Astrocyte (in vitro differentiated cells and primary cell): ENCODE measurements around the gene FRYL. TPM values are rescaled to one million over a fixed set of nuclear protein-coding genes. Genes with fewer than 3 reads are reported as not detected.

Experiments
- DNase-seq: peaks from one replicate; pipeline ENCODE4 v3.0.0-alpha.2; 2010; ENCODE audit warnings: low read depth
- FAIRE-seq: peaks from 2 replicates; lab custom pipeline; 2011; peaks lifted over from hg19 to GRCh38; lab: Jason Lieb, UNC
- H2AFZ ChIP-seq: 2 replicates; pipeline ENCODE4 v1.6.0; 2012; ENCODE audit warnings: low read depth, low read length, inconsistent platforms
- H3K27ac ChIP-seq: 2 replicates; pipeline ENCODE4 v1.5.1; 2011; ENCODE audit warnings: low read depth, low read length, inconsistent platforms
- H3K27me3 ChIP-seq: 2 replicates; pipeline ENCODE4 v1.6.0; 2011; ENCODE audit warnings: low read length, inconsistent platforms; ENCODE audit not compliant: insufficient read depth
- H3K36me3 ChIP-seq: 2 replicates; pipeline ENCODE4 v1.5.1; 2011; ENCODE audit warnings: low read length, inconsistent platforms; ENCODE audit not compliant: insufficient read depth
- H3K4me1 ChIP-seq: 2 replicates; pipeline ENCODE4 v1.5.1; 2011; ENCODE audit warnings: low read length, inconsistent platforms; ENCODE audit not compliant: insufficient read depth
- H3K4me2 ChIP-seq: 2 replicates; pipeline ENCODE4 v1.6.0; 2012; ENCODE audit warnings: low read length, inconsistent platforms
- H3K4me3 ChIP-seq: 2 replicates; pipeline ENCODE4 v1.5.1; 2011; ENCODE audit warnings: low read depth, mild to moderate bottlenecking, low read length, inconsistent platforms; ENCODE audit not compliant: insufficient read depth
- H3K79me2 ChIP-seq: 2 replicates; pipeline ENCODE4 v1.6.0; 2012; ENCODE audit warnings: mild to moderate bottlenecking, low read length, inconsistent platforms; ENCODE audit not compliant: insufficient read depth
- H3K9ac ChIP-seq: 2 replicates; pipeline ENCODE4 v1.6.0; 2012; ENCODE audit warnings: mild to moderate bottlenecking, low read length, inconsistent platforms
- H3K9me3 ChIP-seq: 2 replicates; pipeline ENCODE4 v1.5.1; 2012; ENCODE audit warnings: low read depth, mild to moderate bottlenecking, low read length, inconsistent platforms; ENCODE audit not compliant: insufficient read depth
- H4K20me1 ChIP-seq: 2 replicates; pipeline ENCODE4 v1.6.0; 2012; ENCODE audit warnings: low read length, inconsistent platforms; ENCODE audit not compliant: insufficient read depth
- H3K27ac Mint-ChIP-seq: one replicate; pipeline ENCODE4 v1.8.0; 2021; ENCODE audit warnings: mild to moderate bottlenecking, mixed read lengths; ENCODE audit not compliant: unreplicated experiment
- H3K27me3 Mint-ChIP-seq: one replicate; pipeline ENCODE4 v1.8.0; 2021; ENCODE audit warnings: low read depth, mixed read lengths; ENCODE audit not compliant: unreplicated experiment
- H3K36me3 Mint-ChIP-seq: one replicate; pipeline ENCODE4 v1.8.0; 2021; ENCODE audit warnings: low read depth, mixed read lengths; ENCODE audit not compliant: unreplicated experiment
- H3K4me1 Mint-ChIP-seq: one replicate; pipeline ENCODE4 v1.8.0; 2021; ENCODE audit warnings: low read depth, mixed read lengths; ENCODE audit not compliant: unreplicated experiment
- H3K4me3 Mint-ChIP-seq: one replicate; pipeline ENCODE4 v1.8.0; 2021; ENCODE audit warnings: mild to moderate bottlenecking, moderate library complexity, mixed read lengths; ENCODE audit not compliant: unreplicated experiment
- H3K9me3 Mint-ChIP-seq: one replicate; pipeline ENCODE4 v1.8.0; 2021; ENCODE audit warnings: mild to moderate bottlenecking, mixed read lengths; ENCODE audit not compliant: unreplicated experiment
- CTCF ChIP-seq: IDR thresholded peaks from 2 replicates; pipeline ENCODE4 v1.5.1; 2011; ENCODE audit warnings: low read depth, mild to moderate bottlenecking, inconsistent platforms, low read length, moderate library complexity; ENCODE audit not compliant: insufficient read depth
- EZH2 ChIP-seq: IDR thresholded peaks from 2 replicates; pipeline ENCODE4 v1.6.1; 2012; ENCODE audit warnings: mild to moderate bottlenecking, low read length, inconsistent platforms; ENCODE audit not compliant: insufficient read depth
- total RNA-seq: library from RNA; stranded (reverse); gene quantifications from 2 replicates; pipeline ENCODE4 v1.2.1, GENCODE V29; 2021

The FRYL gene
- total RNA-seq, 1 donor from 2014 or later = 70.0 TPM

- Histone ChIP-seq H3K4me1 (no peaks in the 10 kb centered on the region), H3K27ac (no peak within 1 kb of the TSS), H3K27me3 (peaks cover 41% of the 10 kb centered on the region), H2AFZ (peak within 1 kb of the TSS; percentile 78), H3K36me3 (no peaks in the 10 kb centered on the region), H3K79me2 (no peaks in the 10 kb centered on the region), H3K9ac (no peak within 1 kb of the TSS), H3K9me3 (peaks cover 4% of the 10 kb centered on the region), H3K4me2 (peak within 1 kb of the TSS; percentile 77), H3K4me3 (peak within 1 kb of the TSS; percentile 18), H4K20me1 (no peaks in the 10 kb centered on the region)
- no peak within 1 kb of the TSS for H3K27ac Mint-ChIP-seq
- FAIRE-seq (no peak), DNase-seq (no peak)
- TF ChIP-seq EZH2 (no peak), CTCF (no peak)
- H3K4me1 Mint-ChIP-seq = no peaks in the 10 kb centered on the region
- H3K36me3 Mint-ChIP-seq = peaks cover 9% of the 10 kb centered on the region
- H3K27me3 Mint-ChIP-seq = peaks cover 52% of the 10 kb centered on the region
- peaks cover 12% of the 10 kb centered on the region for H3K9me3 Mint-ChIP-seq
- peak within 1 kb of the TSS; percentile 52 for H3K4me3 Mint-ChIP-seq
Observed at GRCh38 chr4:48483006-48483776, 296.9 kb downstream of the FRYL start, which contains the start of gene SLC10A4. SLC10A4 (plus strand) TSS chr4:48483343; CDS start chr4:48483562, 219 bp downstream.

GRCh38 chr4:48481581-48481980, 298.5 kb downstream of the FRYL start:
- FAIRE-seq = no peak
- Mint-ChIP-seq H3K27me3 (peaks cover 46% of the 10 kb centered on the region), H3K36me3 (peaks cover 11% of the 10 kb centered on the region)

More at GRCh38 chr4:48481581-48481980, 298.5 kb downstream of the FRYL start:
- no peak for TF ChIP-seq EZH2
- no peak for TF ChIP-seq CTCF
- Histone ChIP-seq H3K4me1 (no peaks in the 10 kb centered on the region), H3K9me3 (peaks cover 4% of the 10 kb centered on the region), H4K20me1 (no peaks in the 10 kb centered on the region), H3K27ac (no peak overlapping the region), H3K9ac (no peak overlapping the region), H3K36me3 (no peaks in the 10 kb centered on the region), H3K79me2 (no peaks in the 10 kb centered on the region), H3K4me2 (no peak overlapping the region), H3K27me3 (peaks cover 35% of the 10 kb centered on the region), H3K4me3 (no peak overlapping the region), H2AFZ (no peak overlapping the region)
- peaks cover 3% of the 10 kb centered on the region for H3K4me1 Mint-ChIP-seq
- H3K4me3 Mint-ChIP-seq = no peak overlapping the region
- no peak overlapping the region for H3K27ac Mint-ChIP-seq
- H3K9me3 Mint-ChIP-seq = peaks cover 12% of the 10 kb centered on the region
- no peak for DNase-seq
